ENCODE results near the gene PCNX1.

PCNX1 gene

DNA sequence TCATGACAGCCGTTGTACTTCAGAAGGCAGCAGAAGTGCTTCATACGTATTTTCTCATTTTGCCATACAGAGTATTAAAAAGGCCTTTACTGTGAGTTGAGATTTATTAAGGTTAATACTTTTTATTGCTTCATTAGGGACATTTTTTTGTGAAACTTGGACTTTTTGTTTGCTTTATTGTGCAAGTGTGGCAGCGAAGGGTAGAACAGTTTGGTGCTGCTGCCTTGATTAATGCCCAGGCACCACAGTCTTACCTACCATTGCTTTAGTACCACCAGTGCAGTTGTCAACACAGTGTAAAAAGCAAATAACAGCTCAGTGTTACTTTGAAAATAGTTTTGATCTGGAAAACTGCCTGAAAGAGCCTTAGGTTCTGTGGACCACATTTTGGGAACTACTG lies 147.4 kb downstream of the PCNX1 start:
- Histone ChIP-seq H3K4me3 (ENCODE audit: low read length) (no peak overlapping the region), H3K79me2 (ENCODE audit: control insufficient read depth, low read length) (no peaks in the 10 kb centered on the region), H3K9me2 (replicated peaks; ENCODE audit: control insufficient read depth, low read length) (no peaks in the 10 kb centered on the region), H3F3A (ENCODE audit: control insufficient read depth, insufficient read depth) (no peaks in the 10 kb centered on the region), H3K27me3 (ENCODE audit: control insufficient read depth, low read length) (no peaks in the 10 kb centered on the region), H3K4me2 (ENCODE audit: low read length) (no peak overlapping the region), H3K4me1 (ENCODE audit: control insufficient read depth, low read length) (no peaks in the 10 kb centered on the region), H3K36me3 (ENCODE audit: control insufficient read depth, low read length) (peaks cover 32% of the 10 kb centered on the region), H3K27ac (ENCODE audit: low read depth, low read length) (no peak overlapping the region), H3K9me3 (ENCODE audit: control insufficient read depth, insufficient read depth, low read length) (no peaks in the 10 kb centered on the region), H4K20me1 (ENCODE audit: control insufficient read depth, insufficient read depth, low read depth, low read length) (no peaks in the 10 kb centered on the region)
- TF ChIP-seq, protein P1, sequence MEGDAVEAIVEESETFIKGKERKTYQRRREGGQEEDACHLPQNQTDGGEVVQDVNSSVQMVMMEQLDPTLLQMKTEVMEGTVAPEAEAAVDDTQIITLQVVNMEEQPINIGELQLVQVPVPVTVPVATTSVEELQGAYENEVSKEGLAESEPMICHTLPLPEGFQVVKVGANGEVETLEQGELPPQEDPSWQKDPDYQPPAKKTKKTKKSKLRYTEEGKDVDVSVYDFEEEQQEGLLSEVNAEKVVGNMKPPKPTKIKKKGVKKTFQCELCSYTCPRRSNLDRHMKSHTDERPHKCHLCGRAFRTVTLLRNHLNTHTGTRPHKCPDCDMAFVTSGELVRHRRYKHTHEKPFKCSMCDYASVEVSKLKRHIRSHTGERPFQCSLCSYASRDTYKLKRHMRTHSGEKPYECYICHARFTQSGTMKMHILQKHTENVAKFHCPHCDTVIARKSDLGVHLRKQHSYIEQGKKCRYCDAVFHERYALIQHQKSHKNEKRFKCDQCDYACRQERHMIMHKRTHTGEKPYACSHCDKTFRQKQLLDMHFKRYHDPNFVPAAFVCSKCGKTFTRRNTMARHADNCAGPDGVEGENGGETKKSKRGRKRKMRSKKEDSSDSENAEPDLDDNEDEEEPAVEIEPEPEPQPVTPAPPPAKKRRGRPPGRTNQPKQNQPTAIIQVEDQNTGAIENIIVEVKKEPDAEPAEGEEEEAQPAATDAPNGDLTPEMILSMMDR (IDR thresholded peaks at IDR 0.05; ENCODE audit: low read depth, low read length, poor library complexity, severe bottlenecking) = no peak
- TF ChIP-seq EZH2phosphoT487 (IDR thresholded peaks at IDR 0.05; ENCODE audit: borderline replicate concordance, low read length) = no peak

DNA sequence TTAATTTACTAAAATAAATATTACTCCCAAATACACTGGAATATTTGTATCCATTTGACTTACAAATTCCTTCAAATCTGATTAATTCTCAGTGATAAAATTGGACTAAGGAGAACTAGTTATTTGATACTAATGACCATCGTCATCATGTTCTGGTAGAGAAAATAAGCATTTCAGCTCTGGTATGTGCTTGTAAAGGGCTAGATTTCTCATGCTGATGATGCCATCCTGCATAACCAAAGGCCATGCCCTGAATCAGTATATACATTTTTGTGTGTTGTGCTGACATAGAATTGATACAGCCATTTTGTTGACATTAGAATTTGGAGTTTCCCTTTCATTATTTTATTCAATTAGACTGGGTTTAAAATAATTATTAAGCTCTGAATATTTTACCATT lies 148.9 kb downstream of the PCNX1 start:
- peaks cover 41% of the 10 kb centered on the region for H3K36me3 ChIP-seq (ENCODE audit: control insufficient read depth, low read length)
- no peak overlapping the region for H3K27ac ChIP-seq (ENCODE audit: low read depth, low read length)
- H3F3A ChIP-seq (ENCODE audit: control insufficient read depth, insufficient read depth) = no peaks in the 10 kb centered on the region
- no peaks in the 10 kb centered on the region for H3K27me3 ChIP-seq (ENCODE audit: control insufficient read depth, low read length)
- no peaks in the 10 kb centered on the region for H3K79me2 ChIP-seq (ENCODE audit: control insufficient read depth, low read length)
- H3K4me3 ChIP-seq (ENCODE audit: low read length) = no peak overlapping the region
- no peaks in the 10 kb centered on the region for H3K9me3 ChIP-seq (ENCODE audit: control insufficient read depth, insufficient read depth, low read length)
- H3K4me2 ChIP-seq (ENCODE audit: low read length) = no peak overlapping the region
- no peak for TF ChIP-seq EZH2phosphoT487 (IDR thresholded peaks at IDR 0.05; ENCODE audit: borderline replicate concordance, low read length)
- TF ChIP-seq, protein P1 (IDR thresholded peaks at IDR 0.05; ENCODE audit: low read depth, low read length, poor library complexity, severe bottlenecking) = no peak
- H3K4me1 ChIP-seq (ENCODE audit: control insufficient read depth, low read length) = no peaks in the 10 kb centered on the region
- no peaks in the 10 kb centered on the region for H3K9me2 ChIP-seq (replicated peaks; ENCODE audit: control insufficient read depth, low read length)
- H4K20me1 ChIP-seq (ENCODE audit: control insufficient read depth, insufficient read depth, low read depth, low read length) = no peaks in the 10 kb centered on the region

DNA sequence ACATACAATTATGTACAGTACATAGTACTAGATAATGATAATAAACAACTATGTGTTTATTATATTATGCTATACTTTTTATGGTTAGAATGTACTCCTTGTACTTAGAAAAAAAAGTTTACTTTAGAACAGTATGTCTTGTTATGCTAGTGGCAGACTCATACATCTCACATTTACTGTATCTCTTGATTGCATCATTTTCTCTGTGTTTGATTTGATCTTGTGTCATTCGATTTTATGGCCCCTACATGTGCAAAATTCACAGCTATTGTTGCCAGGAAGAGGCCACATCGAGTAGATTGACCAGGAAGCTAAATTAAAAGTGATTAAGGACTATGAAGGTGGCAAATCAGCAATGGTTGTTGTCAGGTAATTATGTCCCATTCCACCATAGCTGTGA lies 153.0 kb downstream of the PCNX1 start:
- H3K4me1 ChIP-seq (ENCODE audit: control insufficient read depth, low read length) = no peaks in the 10 kb centered on the region
- no peak overlapping the region for H3K27ac ChIP-seq (ENCODE audit: low read depth, low read length)
- no peaks in the 10 kb centered on the region for H4K20me1 ChIP-seq (ENCODE audit: control insufficient read depth, insufficient read depth, low read depth, low read length)
- no peaks in the 10 kb centered on the region for H3K79me2 ChIP-seq (ENCODE audit: control insufficient read depth, low read length)
- no peak overlapping the region for H3K4me2 ChIP-seq (ENCODE audit: low read length)
- no peaks in the 10 kb centered on the region; the same call in 1 of the 2 replicates for H3K9me3 ChIP-seq (ENCODE audit: control insufficient read depth, insufficient read depth, low read length)
- no peak overlapping the region for H3K4me3 ChIP-seq (ENCODE audit: low read length)
- peaks cover 42% of the 10 kb centered on the region for H3K36me3 ChIP-seq (ENCODE audit: control insufficient read depth, low read length)
- no peaks in the 10 kb centered on the region for H3F3A ChIP-seq (ENCODE audit: control insufficient read depth, insufficient read depth)
- H3K27me3 ChIP-seq (ENCODE audit: control insufficient read depth, low read length) = no peaks in the 10 kb centered on the region
- TF ChIP-seq EZH2phosphoT487 (IDR thresholded peaks at IDR 0.05; ENCODE audit: borderline replicate concordance, low read length) = no peak
- TF ChIP-seq, protein P1 (IDR thresholded peaks at IDR 0.05; ENCODE audit: low read depth, low read length, poor library complexity, severe bottlenecking) = no peak
- H3K9me2 ChIP-seq (replicated peaks; ENCODE audit: control insufficient read depth, low read length) = no peaks in the 10 kb centered on the region

All from DOHH2 (cell line).